ENCODE results near the gene VSTM2A. TPM values are rescaled to one million over a fixed set of nuclear protein-coding genes. Genes with fewer than 3 reads are reported as not detected.

Gene VSTM2A
- total RNA-seq, 1 experiment from 2014 or later: not detected

DNA sequence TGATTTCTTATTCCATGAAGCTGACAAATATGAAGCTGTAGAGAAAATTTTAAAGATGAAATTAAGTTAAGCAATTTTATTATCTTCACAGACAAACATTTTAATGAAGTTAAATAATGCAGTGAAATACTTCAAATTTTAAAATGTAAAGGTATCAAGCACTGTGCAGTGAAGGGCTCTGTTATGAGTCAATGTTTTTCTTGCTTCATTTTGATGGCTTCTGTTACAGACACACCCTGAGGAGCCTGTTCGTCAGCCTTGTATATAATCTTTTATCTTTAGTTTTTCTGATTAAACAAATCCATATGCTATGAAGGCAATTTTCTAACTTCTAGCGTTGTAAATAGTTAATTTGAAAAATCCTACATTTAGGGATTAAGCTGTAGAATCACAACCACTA, 18.5 kb downstream of the VSTM2A start:
- Histone ChIP-seq H4K20me1 (ENCODE audit: insufficient read depth) (no peaks in the 10 kb centered on the region), H3K9ac (ENCODE audit: low read length) (no peak overlapping the region), H2AFZ (ENCODE audit: low read depth, low read length, poor library complexity, severe bottlenecking) (no peak overlapping the region), H3K27ac (ENCODE audit: low read depth, low read length) (no peak overlapping the region), H3K9me3 (ENCODE audit: control insufficient read depth in 1 of 2, insufficient read depth in 1 of 2, low read depth in 1 of 2, low read length in 2 of 2) (no peaks in the 10 kb centered on the region), H3K79me2 (ENCODE audit: insufficient read depth, low read length) (no peaks in the 10 kb centered on the region), H3K4me2 (ENCODE audit: low read length) (no peak overlapping the region), H3K4me3 (replicated peaks in 1 of 2; ENCODE audit: low read depth in 1 of 2, low read length in 2 of 2) (no peak overlapping the region), H3K36me3 (ENCODE audit: control insufficient read depth in 1 of 2, insufficient read depth in 2 of 2, low read length in 2 of 2) (no peaks in the 10 kb centered on the region), H3K27me3 (ENCODE audit: insufficient read depth, low read length) (no peaks in the 10 kb centered on the region), H3K9me2 (ENCODE audit: insufficient read depth) (no peaks in the 10 kb centered on the region), H3K4me1 (ENCODE audit: control insufficient read depth in 1 of 2, insufficient read depth in 2 of 2, low read length in 2 of 2) (no peaks in the 10 kb centered on the region)
- ChIA-PET POLR2A (no interaction called here), CTCF (no interaction called here), RAD21 (ENCODE audit: low non-redundant PET in 1 of 2, low total read pairs in 2 of 2, uncharacterized antibody in 2 of 2, unreplicated experiment in 2 of 2) (no interaction called here)
- TF ChIP-seq YY1 (IDR thresholded peaks at IDR 0.05; ENCODE audit: extremely low read depth, insufficient replicate concordance, low read depth, low read length): no peak
- no peak for TF ChIP-seq ELF1 (IDR thresholded peaks at IDR 0.05; ENCODE audit: borderline replicate concordance, low read depth)
- no peak for TF ChIP-seq ZNF274 (IDR thresholded peaks at IDR 0.05; ENCODE audit: low read depth, low read length)
- TF ChIP-seq, protein P1, sequence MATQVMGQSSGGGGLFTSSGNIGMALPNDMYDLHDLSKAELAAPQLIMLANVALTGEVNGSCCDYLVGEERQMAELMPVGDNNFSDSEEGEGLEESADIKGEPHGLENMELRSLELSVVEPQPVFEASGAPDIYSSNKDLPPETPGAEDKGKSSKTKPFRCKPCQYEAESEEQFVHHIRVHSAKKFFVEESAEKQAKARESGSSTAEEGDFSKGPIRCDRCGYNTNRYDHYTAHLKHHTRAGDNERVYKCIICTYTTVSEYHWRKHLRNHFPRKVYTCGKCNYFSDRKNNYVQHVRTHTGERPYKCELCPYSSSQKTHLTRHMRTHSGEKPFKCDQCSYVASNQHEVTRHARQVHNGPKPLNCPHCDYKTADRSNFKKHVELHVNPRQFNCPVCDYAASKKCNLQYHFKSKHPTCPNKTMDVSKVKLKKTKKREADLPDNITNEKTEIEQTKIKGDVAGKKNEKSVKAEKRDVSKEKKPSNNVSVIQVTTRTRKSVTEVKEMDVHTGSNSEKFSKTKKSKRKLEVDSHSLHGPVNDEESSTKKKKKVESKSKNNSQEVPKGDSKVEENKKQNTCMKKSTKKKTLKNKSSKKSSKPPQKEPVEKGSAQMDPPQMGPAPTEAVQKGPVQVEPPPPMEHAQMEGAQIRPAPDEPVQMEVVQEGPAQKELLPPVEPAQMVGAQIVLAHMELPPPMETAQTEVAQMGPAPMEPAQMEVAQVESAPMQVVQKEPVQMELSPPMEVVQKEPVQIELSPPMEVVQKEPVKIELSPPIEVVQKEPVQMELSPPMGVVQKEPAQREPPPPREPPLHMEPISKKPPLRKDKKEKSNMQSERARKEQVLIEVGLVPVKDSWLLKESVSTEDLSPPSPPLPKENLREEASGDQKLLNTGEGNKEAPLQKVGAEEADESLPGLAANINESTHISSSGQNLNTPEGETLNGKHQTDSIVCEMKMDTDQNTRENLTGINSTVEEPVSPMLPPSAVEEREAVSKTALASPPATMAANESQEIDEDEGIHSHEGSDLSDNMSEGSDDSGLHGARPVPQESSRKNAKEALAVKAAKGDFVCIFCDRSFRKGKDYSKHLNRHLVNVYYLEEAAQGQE (IDR thresholded peaks at IDR 0.05; ENCODE audit: low read depth): no peak
- no peak for TF ChIP-seq EGR1 (IDR thresholded peaks at IDR 0.05; ENCODE audit: low read depth)
- TF ChIP-seq SIN3A (IDR thresholded peaks at IDR 0.05; ENCODE audit: low read depth): no peak
- TF ChIP-seq ZFX (IDR thresholded peaks at IDR 0.05): no peak
- no peak for TF ChIP-seq POLR2AphosphoS5 (IDR thresholded peaks at IDR 0.05; ENCODE audit: low read depth, low read length)
- TF ChIP-seq EZH2phosphoT487 (IDR thresholded peaks at IDR 0.05; ENCODE audit: borderline replicate concordance): no peak
- TF ChIP-seq FOSL1 (IDR thresholded peaks at IDR 0.05; ENCODE audit: low read depth): no peak
- no peak for TF ChIP-seq CEBPB (IDR thresholded peaks at IDR 0.05; ENCODE audit: low read depth)
- TF ChIP-seq, protein P2, sequence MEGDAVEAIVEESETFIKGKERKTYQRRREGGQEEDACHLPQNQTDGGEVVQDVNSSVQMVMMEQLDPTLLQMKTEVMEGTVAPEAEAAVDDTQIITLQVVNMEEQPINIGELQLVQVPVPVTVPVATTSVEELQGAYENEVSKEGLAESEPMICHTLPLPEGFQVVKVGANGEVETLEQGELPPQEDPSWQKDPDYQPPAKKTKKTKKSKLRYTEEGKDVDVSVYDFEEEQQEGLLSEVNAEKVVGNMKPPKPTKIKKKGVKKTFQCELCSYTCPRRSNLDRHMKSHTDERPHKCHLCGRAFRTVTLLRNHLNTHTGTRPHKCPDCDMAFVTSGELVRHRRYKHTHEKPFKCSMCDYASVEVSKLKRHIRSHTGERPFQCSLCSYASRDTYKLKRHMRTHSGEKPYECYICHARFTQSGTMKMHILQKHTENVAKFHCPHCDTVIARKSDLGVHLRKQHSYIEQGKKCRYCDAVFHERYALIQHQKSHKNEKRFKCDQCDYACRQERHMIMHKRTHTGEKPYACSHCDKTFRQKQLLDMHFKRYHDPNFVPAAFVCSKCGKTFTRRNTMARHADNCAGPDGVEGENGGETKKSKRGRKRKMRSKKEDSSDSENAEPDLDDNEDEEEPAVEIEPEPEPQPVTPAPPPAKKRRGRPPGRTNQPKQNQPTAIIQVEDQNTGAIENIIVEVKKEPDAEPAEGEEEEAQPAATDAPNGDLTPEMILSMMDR (IDR thresholded peaks at IDR 0.05 in 2 of 3, conservative IDR thresholded peaks at IDR 0.05 in 1 of 3; ENCODE audit: borderline replicate concordance in 1 of 3, insufficient read depth in 1 of 3, low read depth in 2 of 3, low read length in 2 of 3): no peak
- no peak for TF ChIP-seq SP1 (IDR thresholded peaks at IDR 0.05; ENCODE audit: low read depth)
- no peak for TF ChIP-seq CBX3 (IDR thresholded peaks at IDR 0.05; ENCODE audit: low read depth)
- no peak for TF ChIP-seq EZH2 (IDR thresholded peaks at IDR 0.05)
- ATAC-seq: no peak
- intact Hi-C loops (cut with micrococcal nuclease): no loop called here
- DNase-seq (ENCODE audit: low read depth, low spot score): no peak
- BruUV-seq (replicated peaks): no TSS peak

Data from HCT116 (cell line).